GM10847 (cell line): ENCODE measurements around the gene C17orf107.

Source experiments
- POLR2A ChIP-seq: IDR thresholded peaks from 2 replicates; pipeline ENCODE4 v1.6.1; 2011; ENCODE audit not compliant: insufficient read length; ENCODE audit errors: extremely low read depth

Gene C17orf107

DNA sequence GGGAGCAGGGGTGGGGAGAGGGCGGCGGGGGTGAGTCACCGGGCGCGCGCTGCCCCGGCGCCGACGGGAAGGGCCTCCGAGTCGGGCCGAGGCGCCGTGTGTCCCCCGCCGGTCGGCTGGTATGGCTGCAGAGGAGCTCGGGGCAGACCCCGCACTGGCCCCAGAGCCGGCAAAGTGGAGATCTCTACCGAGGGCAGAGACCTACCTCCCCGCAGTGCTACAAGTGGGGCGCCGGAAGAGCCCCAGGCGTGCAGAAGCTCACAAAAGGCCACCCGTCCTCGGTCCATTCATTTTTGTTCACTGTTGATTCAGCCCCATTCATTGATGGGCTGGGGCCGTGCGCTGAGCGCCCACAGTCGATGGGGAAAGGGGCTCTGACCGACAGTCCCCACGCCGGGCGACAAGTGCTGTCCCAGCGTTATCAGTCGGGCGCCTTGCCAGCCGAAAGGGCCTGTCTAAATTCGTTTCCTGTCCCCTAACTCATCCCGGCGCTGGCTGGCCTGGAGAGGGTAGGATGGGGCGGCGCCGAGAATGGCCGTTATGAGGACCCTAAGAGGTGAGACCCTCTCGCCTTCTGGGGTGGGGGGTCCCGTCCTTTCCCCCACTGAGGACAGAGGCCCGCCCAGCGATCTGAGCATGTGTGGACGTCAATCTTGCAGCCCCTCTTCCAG, 50.9 kb downstream of the C17orf107 start:
- no peak for TF ChIP-seq POLR2A

- TF ChIP-seq POLR2A: peak; percentile 16
Observed at GRCh38 chr17:4950746-4951204, 51.4 kb downstream of the C17orf107 start, which contains the start of gene ENO3. TSS of gene ENO3 (plus strand) at chr17:4951119. CDS start at chr17:4951830, 711 bp downstream.

DNA sequence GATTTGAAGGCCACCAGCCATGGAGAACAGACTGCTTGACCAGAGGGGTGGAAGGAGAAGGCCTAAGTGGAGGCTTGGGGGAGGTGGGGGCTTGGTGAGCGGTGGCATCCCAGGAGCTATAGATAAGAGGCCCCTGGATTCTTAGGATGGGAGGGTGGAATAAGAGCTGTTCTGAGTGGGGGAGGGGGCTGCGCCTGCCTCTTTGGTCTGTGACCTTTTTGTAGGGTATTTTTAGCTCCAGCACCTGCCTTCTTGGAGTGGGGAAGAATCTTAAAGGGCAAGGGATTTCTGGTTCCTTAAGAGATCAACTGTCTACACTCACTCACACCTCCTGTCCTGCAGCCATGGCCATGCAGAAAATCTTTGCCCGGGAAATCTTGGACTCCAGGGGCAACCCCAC, 52.1 kb downstream of the C17orf107 start:
- no peak for TF ChIP-seq POLR2A
